Parathyroid adenoma (tissue), 2 donors: ENCODE data around the gene DCP1B.

Source experiments
- H2AFZ ChIP-seq: fragments of 300-600 bp; sonication (generic); one replicate; pipeline ENCODE4 v1.7.0; 2017; ENCODE audit warnings: antibody characterized with exemption, mild to moderate bottlenecking
- H3K27ac ChIP-seq: fragments of 300-600 bp; sonication (generic); one replicate; pipeline ENCODE4 v1.7.0; 2017
- H3K27me3 ChIP-seq: fragments of 300-600 bp; sonication (generic); one replicate; pipeline ENCODE4 v1.7.0; 2017; ENCODE audit warnings: low read length; ENCODE audit not compliant: control insufficient read depth, insufficient read depth
- H3K36me3 ChIP-seq: fragments of 300-600 bp; sonication (generic); one replicate; pipeline ENCODE4 v1.7.0; 2017; ENCODE audit warnings: low read length; ENCODE audit not compliant: control insufficient read depth, insufficient read depth
- H3K4me1 ChIP-seq: fragments of 300-600 bp; sonication (generic); one replicate; pipeline ENCODE4 v1.7.0; 2017; ENCODE audit warnings: control low read depth
- H3K4me2 ChIP-seq: fragments of 300-600 bp; sonication (generic); one replicate; pipeline ENCODE4 v1.7.0; 2017; ENCODE audit warnings: low read length
- H3K4me3 ChIP-seq: fragments of 300-600 bp; sonication (generic); one replicate; pipeline ENCODE4 v1.7.0; 2017; ENCODE audit warnings: low read depth, low read length
- H3K79me2 ChIP-seq: fragments of 300-600 bp; sonication (generic); one replicate; pipeline ENCODE4 v1.7.0; 2017; ENCODE audit warnings: control low read depth
- H3K9ac ChIP-seq: fragments of 300-600 bp; sonication (generic); one replicate; pipeline ENCODE4 v1.7.0; 2017; ENCODE audit warnings: mild to moderate bottlenecking
- H3K9me3 ChIP-seq: fragments of 300-600 bp; sonication (generic); one replicate; pipeline ENCODE4 v1.7.0; 2017; ENCODE audit warnings: low read length; ENCODE audit not compliant: control insufficient read depth
- CTCF ChIP-seq: fragments of 300-600 bp; sonication (generic); IDR thresholded peaks from one replicate; pipeline ENCODE4 v1.7.0; 2017; ENCODE audit warnings: antibody characterized with exemption, mild to moderate bottlenecking
- donor health status: primary hyperparathyroidism.

The DCP1B gene

GRCh38 chr12:2008677-2009076, 4.4 kb upstream of the DCP1B start:
- H3K36me3 ChIP-seq = no peaks in the 10 kb centered on the region
- TF ChIP-seq CTCF = no peak
- no peak overlapping the region for H3K9ac ChIP-seq
- H2AFZ ChIP-seq = no peak overlapping the region
- no peak overlapping the region for H3K4me2 ChIP-seq
- H3K27ac ChIP-seq = no peak overlapping the region
- H3K4me3 ChIP-seq = no peak overlapping the region
- H3K79me2 ChIP-seq = peaks cover under 1% of the 10 kb centered on the region
- H3K9me3 ChIP-seq = no peaks in the 10 kb centered on the region
- no peaks in the 10 kb centered on the region for H3K27me3 ChIP-seq
- peaks cover 11% of the 10 kb centered on the region for H3K4me1 ChIP-seq

GRCh38 chr12:2003676-2004112, 563 bp downstream of the DCP1B start:
- H3K4me1 ChIP-seq = peaks cover 9% of the 10 kb centered on the region
- no peak for TF ChIP-seq CTCF
- peaks cover 9% of the 10 kb centered on the region for H3K79me2 ChIP-seq
- H3K9ac ChIP-seq = peak overlapping the region; percentile 81
- peak overlapping the region; percentile 68 for H3K4me2 ChIP-seq
- peak overlapping the region; percentile 84 for H3K4me3 ChIP-seq
- H3K9me3 ChIP-seq = no peaks in the 10 kb centered on the region
- H3K27ac ChIP-seq = peak overlapping the region; percentile 75
- peak overlapping the region; percentile 98 for H2AFZ ChIP-seq
- H3K36me3 ChIP-seq = no peaks in the 10 kb centered on the region
- no peaks in the 10 kb centered on the region for H3K27me3 ChIP-seq

GRCh38 chr12:1995205-1995896, 8.9 kb downstream of the DCP1B start:
- no peaks in the 10 kb centered on the region for H3K36me3 ChIP-seq
- H3K27ac ChIP-seq = no peak overlapping the region

GRCh38 chr12:1994429-1995143, 9.7 kb downstream of the DCP1B start:
- peaks cover 3% of the 10 kb centered on the region for H3K79me2 ChIP-seq
- no peaks in the 10 kb centered on the region for H3K36me3 ChIP-seq
- H2AFZ ChIP-seq = no peak overlapping the region
- H3K9ac ChIP-seq = no peak overlapping the region
- H3K4me2 ChIP-seq = no peak overlapping the region
- H3K9me3 ChIP-seq = no peaks in the 10 kb centered on the region
- H3K27me3 ChIP-seq = no peaks in the 10 kb centered on the region
- no peak overlapping the region for H3K4me3 ChIP-seq
- no peak overlapping the region for H3K27ac ChIP-seq
- H3K4me1 ChIP-seq = no peaks in the 10 kb centered on the region
- TF ChIP-seq CTCF = no peak

More at GRCh38 chr12:1995205-1995896, 8.9 kb downstream of the DCP1B start:
- H2AFZ ChIP-seq = no peak overlapping the region
- H3K4me2 ChIP-seq = no peak overlapping the region
- H3K4me1 ChIP-seq = no peaks in the 10 kb centered on the region
- no peak overlapping the region for H3K4me3 ChIP-seq
- no peaks in the 10 kb centered on the region for H3K27me3 ChIP-seq
- peaks cover 3% of the 10 kb centered on the region for H3K79me2 ChIP-seq
- no peak overlapping the region for H3K9ac ChIP-seq
- TF ChIP-seq CTCF = no peak
- no peaks in the 10 kb centered on the region for H3K9me3 ChIP-seq
